ENCODE results near the gene MAST4. TPM values are rescaled to one million over a fixed set of nuclear protein-coding genes. Genes with fewer than 3 reads are reported as not detected.

The MAST4 gene
- total RNA-seq, 1 experiment from 2014 or later = 26.5 TPM

GRCh38 chr5:66702426-66702825 lies 106.2 kb downstream of the MAST4 start:
- ChIA-PET POLR2A (no interaction called here), CTCF (no interaction called here)
- Mint-ChIP-seq H3K36me3 (ENCODE audit: insufficient read depth, unreplicated experiment) (no peaks in the 10 kb centered on the region), H3K27me3 (ENCODE audit: insufficient read depth, unreplicated experiment) (peaks cover 14% of the 10 kb centered on the region), H3K4me1 (ENCODE audit: insufficient read depth, unreplicated experiment) (no peaks in the 10 kb centered on the region), H3K27ac (ENCODE audit: low read depth, unreplicated experiment) (no peak overlapping the region), H3K4me3 (ENCODE audit: unreplicated experiment) (no peak overlapping the region), H3K9me3 (ENCODE audit: unreplicated experiment) (no peaks in the 10 kb centered on the region)
- DNase-seq (ENCODE audit: unreplicated experiment) = no peak
- TF ChIP-seq CTCF (IDR thresholded peaks at IDR 0.05; ENCODE audit: unreplicated experiment) = no peak
- intact Hi-C loops (cut with micrococcal nuclease) = no loop called here
- no TSS peak for BruUV-seq (replicated peaks)

GRCh38 chr5:66704790-66705425 lies 108.7 kb downstream of the MAST4 start:
- no peak overlapping the region for H3K4me3 Mint-ChIP-seq (ENCODE audit: unreplicated experiment)
- ChIA-PET CTCF (interaction anchor here (0.8 kb wide), 1 partner anchor 399 kb away, joined by 4 read pairs; no protein-coding TSS in a partner anchor), POLR2A (interaction anchor here (1.1 kb wide), 1 partner anchor 12 kb away, joined by 3 read pairs; no protein-coding TSS in a partner anchor)
- no TSS peak for BruUV-seq (replicated peaks)
- intact Hi-C loops (cut with micrococcal nuclease) = no loop called here
- no peaks in the 10 kb centered on the region for H3K36me3 Mint-ChIP-seq (ENCODE audit: insufficient read depth, unreplicated experiment)
- peaks cover 14% of the 10 kb centered on the region for H3K27me3 Mint-ChIP-seq (ENCODE audit: insufficient read depth, unreplicated experiment)
- H3K27ac Mint-ChIP-seq (ENCODE audit: low read depth, unreplicated experiment) = no peak overlapping the region
- H3K4me1 Mint-ChIP-seq (ENCODE audit: insufficient read depth, unreplicated experiment) = no peaks in the 10 kb centered on the region
- no peak for DNase-seq (ENCODE audit: unreplicated experiment)
- H3K9me3 Mint-ChIP-seq (ENCODE audit: unreplicated experiment) = no peaks in the 10 kb centered on the region
- TF ChIP-seq CTCF (IDR thresholded peaks at IDR 0.05; ENCODE audit: unreplicated experiment) = no peak

- Mint-ChIP-seq H3K27ac (ENCODE audit: low read depth, unreplicated experiment) (no peak overlapping the region), H3K27me3 (ENCODE audit: insufficient read depth, unreplicated experiment) (no peaks in the 10 kb centered on the region), H3K9me3 (ENCODE audit: unreplicated experiment) (no peaks in the 10 kb centered on the region), H3K4me3 (ENCODE audit: unreplicated experiment) (no peak overlapping the region), H3K36me3 (ENCODE audit: insufficient read depth, unreplicated experiment) (no peaks in the 10 kb centered on the region), H3K4me1 (ENCODE audit: insufficient read depth, unreplicated experiment) (no peaks in the 10 kb centered on the region)
- DNase-seq (ENCODE audit: unreplicated experiment) = no peak
- POLR2A ChIA-PET = no interaction called here
- intact Hi-C loops (cut with micrococcal nuclease) = no loop called here
- no TSS peak for BruUV-seq (replicated peaks)
- no peak for TF ChIP-seq CTCF (IDR thresholded peaks at IDR 0.05; ENCODE audit: unreplicated experiment)
- CTCF ChIA-PET = interaction anchor here (0.6 kb wide), 1 partner anchor 399 kb away, joined by 5 read pairs; no protein-coding TSS in a partner anchor
Observed at GRCh38 chr5:66708368-66708767, 112.2 kb downstream of the MAST4 start.

- Mint-ChIP-seq H3K27me3 (ENCODE audit: insufficient read depth, unreplicated experiment) (no peaks in the 10 kb centered on the region), H3K36me3 (ENCODE audit: insufficient read depth, unreplicated experiment) (no peaks in the 10 kb centered on the region), H3K4me3 (ENCODE audit: unreplicated experiment) (no peak overlapping the region), H3K27ac (ENCODE audit: low read depth, unreplicated experiment) (no peak overlapping the region), H3K9me3 (ENCODE audit: unreplicated experiment) (no peaks in the 10 kb centered on the region), H3K4me1 (ENCODE audit: insufficient read depth, unreplicated experiment) (peaks cover 12% of the 10 kb centered on the region)
- TF ChIP-seq CTCF (IDR thresholded peaks at IDR 0.05; ENCODE audit: unreplicated experiment) = no peak
- intact Hi-C loops (cut with micrococcal nuclease) = no loop called here
- POLR2A ChIA-PET = no interaction called here
- CTCF ChIA-PET = no interaction called here
- DNase-seq (ENCODE audit: unreplicated experiment) = peak; percentile 49
- BruUV-seq (replicated peaks) = no TSS peak
Observed at GRCh38 chr5:66710557-66711088, 114.4 kb downstream of the MAST4 start.
